Upper lobe of left lung (tissue), 4 donors: ENCODE data around the gene AKR1A1.

Experiments
- EP300 ChIP-seq, 4 donors: sonication (generic); formaldehyde crosslinking; IDR thresholded peaks; one replicate each; pipeline ENCODE4 v1.5.1; 2017; ENCODE audit warnings: antibody characterized with exemption in 4 of 4, control low read depth in 2 of 4
- POLR2A ChIP-seq, 4 donors: fragments of 450-650 bp; IDR thresholded peaks; one replicate each; pipeline ENCODE4 v1.5.1; 2016 to 2017; ENCODE audit warnings: antibody characterized with exemption in 4 of 4, mild to moderate bottlenecking in 2 of 4
- POLR2AphosphoS5 ChIP-seq, 2 donors: sonication (generic); formaldehyde crosslinking; IDR thresholded peaks; one replicate each; pipeline ENCODE4 v1.5.1; 2017; ENCODE audit warnings: antibody characterized with exemption in 2 of 2
- TF ChIP-seq, protein P1 (sequence below), 6 experiments: fragments of 450-650 bp in 4 of 6; fragments of 200-600 bp in 2 of 6; sonication (generic) in 2 of 6; IDR thresholded peaks; one replicate each; pipeline ENCODE4 v1.5.1; 2016 to 2019; ENCODE audit warnings: antibody characterized with exemption in 6 of 6

DNA sequence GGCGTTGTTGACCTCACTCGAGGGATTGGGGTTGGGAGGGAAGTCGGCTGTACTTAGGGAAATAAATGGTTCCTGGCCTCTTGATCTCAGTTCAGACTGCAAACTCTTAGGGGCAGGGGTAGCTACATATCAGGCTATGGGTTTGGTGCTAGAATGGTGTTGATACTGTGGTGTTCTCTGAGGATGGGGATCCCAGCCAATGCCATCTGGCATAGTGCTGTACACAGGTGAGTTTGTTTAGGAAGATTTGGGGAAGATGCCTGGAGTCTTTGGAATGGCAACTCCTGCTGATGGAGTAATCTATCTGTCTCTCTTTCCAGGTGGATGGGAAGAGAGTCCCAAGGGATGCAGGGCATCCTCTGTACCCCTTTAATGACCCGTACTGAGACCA is 18.9 kb downstream of the AKR1A1 start:
- no peak for TF ChIP-seq POLR2A (IDR thresholded peaks at IDR 0.05)
- TF ChIP-seq, protein P1, sequence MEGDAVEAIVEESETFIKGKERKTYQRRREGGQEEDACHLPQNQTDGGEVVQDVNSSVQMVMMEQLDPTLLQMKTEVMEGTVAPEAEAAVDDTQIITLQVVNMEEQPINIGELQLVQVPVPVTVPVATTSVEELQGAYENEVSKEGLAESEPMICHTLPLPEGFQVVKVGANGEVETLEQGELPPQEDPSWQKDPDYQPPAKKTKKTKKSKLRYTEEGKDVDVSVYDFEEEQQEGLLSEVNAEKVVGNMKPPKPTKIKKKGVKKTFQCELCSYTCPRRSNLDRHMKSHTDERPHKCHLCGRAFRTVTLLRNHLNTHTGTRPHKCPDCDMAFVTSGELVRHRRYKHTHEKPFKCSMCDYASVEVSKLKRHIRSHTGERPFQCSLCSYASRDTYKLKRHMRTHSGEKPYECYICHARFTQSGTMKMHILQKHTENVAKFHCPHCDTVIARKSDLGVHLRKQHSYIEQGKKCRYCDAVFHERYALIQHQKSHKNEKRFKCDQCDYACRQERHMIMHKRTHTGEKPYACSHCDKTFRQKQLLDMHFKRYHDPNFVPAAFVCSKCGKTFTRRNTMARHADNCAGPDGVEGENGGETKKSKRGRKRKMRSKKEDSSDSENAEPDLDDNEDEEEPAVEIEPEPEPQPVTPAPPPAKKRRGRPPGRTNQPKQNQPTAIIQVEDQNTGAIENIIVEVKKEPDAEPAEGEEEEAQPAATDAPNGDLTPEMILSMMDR (IDR thresholded peaks at IDR 0.05), result no peak
- TF ChIP-seq POLR2AphosphoS5 (IDR thresholded peaks at IDR 0.05), result no peak
- no peak for TF ChIP-seq EP300 (IDR thresholded peaks at IDR 0.05)
